ENCODE results near the gene LTBP2. TPM values are rescaled to one million over a fixed set of nuclear protein-coding genes. Genes with fewer than 3 reads are reported as not detected.

LTBP2 gene
- total RNA-seq, 1 experiment from 2014 or later, result 1.5 TPM

GRCh38 chr14:74546416-74546815 lies 65.6 kb downstream of the LTBP2 start:
- ATAC-seq (no peak), DNase-seq (ENCODE audit: low read depth, low spot score) (no peak)
- no peak overlapping the region for H3K4me2 ChIP-seq (ENCODE audit: low read length)
- no TSS peak for BruUV-seq (replicated peaks)
- no peaks in the 10 kb centered on the region for H3K4me1 ChIP-seq (ENCODE audit: control insufficient read depth in 1 of 2, insufficient read depth in 2 of 2, low read length in 2 of 2)
- H3K36me3 ChIP-seq (ENCODE audit: control insufficient read depth in 1 of 2, insufficient read depth in 2 of 2, low read length in 2 of 2), result no peaks in the 10 kb centered on the region
- no peaks in the 10 kb centered on the region for H4K20me1 ChIP-seq (ENCODE audit: insufficient read depth)
- H3K9me2 ChIP-seq (ENCODE audit: insufficient read depth), result no peaks in the 10 kb centered on the region
- TF ChIP-seq EGR1 (IDR thresholded peaks at IDR 0.05; ENCODE audit: low read depth) (no peak), SIN3A (IDR thresholded peaks at IDR 0.05; ENCODE audit: low read depth) (no peak), YY1 (IDR thresholded peaks at IDR 0.05; ENCODE audit: extremely low read depth, insufficient replicate concordance, low read depth, low read length) (no peak), EZH2phosphoT487 (IDR thresholded peaks at IDR 0.05; ENCODE audit: borderline replicate concordance) (no peak), MAX (IDR thresholded peaks at IDR 0.05) (no peak), JUND (IDR thresholded peaks at IDR 0.05) (no peak), CEBPB (IDR thresholded peaks at IDR 0.05; ENCODE audit: low read depth) (no peak), ZNF274 (IDR thresholded peaks at IDR 0.05; ENCODE audit: low read depth, low read length) (no peak), POLR2AphosphoS5 (IDR thresholded peaks at IDR 0.05; ENCODE audit: low read depth, low read length) (no peak)
- RAD21 ChIA-PET (ENCODE audit: low non-redundant PET in 1 of 2, low total read pairs in 2 of 2, uncharacterized antibody in 2 of 2, unreplicated experiment in 2 of 2), result no interaction called here
- CTCF ChIA-PET, result no interaction called here
- intact Hi-C loops (cut with micrococcal nuclease), result no loop called here
- no peak overlapping the region for H2AFZ ChIP-seq (ENCODE audit: low read depth, low read length, poor library complexity, severe bottlenecking)
- H3K27me3 ChIP-seq (ENCODE audit: insufficient read depth, low read length), result no peaks in the 10 kb centered on the region
- H3K4me3 ChIP-seq (replicated peaks in 1 of 2; ENCODE audit: low read depth in 1 of 2, low read length in 2 of 2), result no peak overlapping the region
- no peaks in the 10 kb centered on the region for H3K9me3 ChIP-seq (ENCODE audit: control insufficient read depth in 1 of 2, insufficient read depth in 1 of 2, low read depth in 1 of 2, low read length in 2 of 2)
- POLR2A ChIA-PET, result interaction anchor here (1.1 kb wide), 1 partner anchor 9 kb away, joined by 3 read pairs; no protein-coding TSS in a partner anchor
- no peak overlapping the region for H3K9ac ChIP-seq (ENCODE audit: low read length)
- H3K27ac ChIP-seq (ENCODE audit: low read depth, low read length), result no peak overlapping the region
- H3K79me2 ChIP-seq (ENCODE audit: insufficient read depth, low read length), result no peaks in the 10 kb centered on the region

- no peaks in the 10 kb centered on the region for H3K9me2 ChIP-seq (ENCODE audit: insufficient read depth)
- intact Hi-C loops (cut with micrococcal nuclease), result no loop called here
- no peaks in the 10 kb centered on the region for H4K20me1 ChIP-seq (ENCODE audit: insufficient read depth)
- H3K4me3 ChIP-seq (replicated peaks in 1 of 2; ENCODE audit: low read depth in 1 of 2, low read length in 2 of 2), result no peak overlapping the region
- ChIA-PET POLR2A (no interaction called here), RAD21 (ENCODE audit: low non-redundant PET in 1 of 2, low total read pairs in 2 of 2, uncharacterized antibody in 2 of 2, unreplicated experiment in 2 of 2) (no interaction called here), CTCF (no interaction called here)
- no TSS peak for BruUV-seq (replicated peaks)
- H3K79me2 ChIP-seq (ENCODE audit: insufficient read depth, low read length), result no peaks in the 10 kb centered on the region
- H2AFZ ChIP-seq (ENCODE audit: low read depth, low read length, poor library complexity, severe bottlenecking), result no peak overlapping the region
- H3K27ac ChIP-seq (ENCODE audit: low read depth, low read length), result no peak overlapping the region
- H3K4me2 ChIP-seq (ENCODE audit: low read length), result no peak overlapping the region
- ATAC-seq (no peak), DNase-seq (ENCODE audit: low read depth, low spot score) (no peak)
- no peaks in the 10 kb centered on the region for H3K27me3 ChIP-seq (ENCODE audit: insufficient read depth, low read length)
- H3K36me3 ChIP-seq (ENCODE audit: control insufficient read depth in 1 of 2, insufficient read depth in 2 of 2, low read length in 2 of 2), result no peaks in the 10 kb centered on the region
- H3K9me3 ChIP-seq (ENCODE audit: control insufficient read depth in 1 of 2, insufficient read depth in 1 of 2, low read depth in 1 of 2, low read length in 2 of 2), result no peaks in the 10 kb centered on the region
- no peak overlapping the region for H3K9ac ChIP-seq (ENCODE audit: low read length)
- H3K4me1 ChIP-seq (ENCODE audit: control insufficient read depth in 1 of 2, insufficient read depth in 2 of 2, low read length in 2 of 2), result no peaks in the 10 kb centered on the region
- TF ChIP-seq ZNF274 (IDR thresholded peaks at IDR 0.05; ENCODE audit: low read depth, low read length) (no peak), EZH2phosphoT487 (IDR thresholded peaks at IDR 0.05; ENCODE audit: borderline replicate concordance) (no peak), MAX (IDR thresholded peaks at IDR 0.05) (no peak), ELF1 (IDR thresholded peaks at IDR 0.05; ENCODE audit: borderline replicate concordance, low read depth) (no peak), REST (IDR thresholded peaks at IDR 0.05; ENCODE audit: low read depth) (no peak), TCF7L2 (IDR thresholded peaks at IDR 0.05; ENCODE audit: borderline replicate concordance, extremely low read depth, insufficient read depth, insufficient read length) (no peak), SP1 (IDR thresholded peaks at IDR 0.05; ENCODE audit: low read depth) (no peak), ZBTB33 (IDR thresholded peaks at IDR 0.05; ENCODE audit: extremely low read depth, insufficient replicate concordance, low read length) (no peak), CEBPB (IDR thresholded peaks at IDR 0.05; ENCODE audit: low read depth) (no peak), CBX3 (IDR thresholded peaks at IDR 0.05; ENCODE audit: low read depth) (no peak), ZFX (IDR thresholded peaks at IDR 0.05) (no peak)
Measured at GRCh38 chr14:74545386-74545785, 66.7 kb downstream of the LTBP2 start.
